GM23338 (cell line): ENCODE data around the gene RPL7A.

Source experiments
- CREB1 ChIP-seq: fragments of 250-450 bp; sonication (Bioruptor Pico); IDR thresholded peaks from 2 replicates; pipeline ENCODE4 v1.5.0; 2020; ENCODE audit warnings: low read depth, mild to moderate bottlenecking, moderate library complexity
- CTCF ChIP-seq, 2 experiments: fragments of 200-600 bp in 1 of 2; sonication (generic) in 1 of 2; conservative IDR thresholded peaks; 2 replicates each; pipeline versions ENCODE4 v1.5.1 to v1.6.1; 2016 to 2017; ENCODE audit warnings: antibody characterized with exemption in 2 of 2, low read depth in 2 of 2, mild to moderate bottlenecking in 2 of 2, moderate library complexity in 1 of 2
- ETS1 ChIP-seq: IDR thresholded peaks from 2 replicates; pipeline ENCODE4 v1.6.1; 2016; ENCODE audit warnings: antibody characterized with exemption
- EZH2 ChIP-seq: fragments of 200-600 bp; sonication (generic); IDR thresholded peaks from one replicate; pipeline ENCODE4 v1.8.0; 2017; ENCODE audit warnings: antibody characterized with exemption, mild to moderate bottlenecking, low read depth; ENCODE audit not compliant: unreplicated experiment
- EZH2phosphoT487 ChIP-seq: fragments of 200-600 bp; sonication (generic); IDR thresholded peaks from one replicate; pipeline ENCODE4 v1.8.1; 2018; ENCODE audit warnings: antibody characterized with exemption; ENCODE audit not compliant: unreplicated experiment
- NANOG ChIP-seq: IDR thresholded peaks from 2 replicates; pipeline ENCODE4 v1.6.1; 2016; ENCODE audit warnings: antibody characterized with exemption, borderline replicate concordance
- POLR2AphosphoS5 ChIP-seq: IDR thresholded peaks from 2 replicates; pipeline ENCODE4 v1.6.1; 2016; ENCODE audit warnings: antibody characterized with exemption, low read depth
- REST ChIP-seq: IDR thresholded peaks from one replicate; pipeline ENCODE4 v1.6.1; 2018; ENCODE audit warnings: antibody characterized with exemption; ENCODE audit not compliant: unreplicated experiment
- STAT1 ChIP-seq: IDR thresholded peaks from one replicate; pipeline ENCODE4 v1.6.1; 2016; ENCODE audit warnings: antibody characterized with exemption; ENCODE audit not compliant: unreplicated experiment
- ZNF114 ChIP-seq: fragments of 250-450 bp; sonication (Bioruptor Pico); IDR thresholded peaks from 2 replicates; pipeline ENCODE4 v1.5.0; 2020; ENCODE audit warnings: mild to moderate bottlenecking, moderate library complexity

- TF ChIP-seq CTCF (conservative IDR thresholded peaks at IDR 0.05; ENCODE audit: low read depth in 2 of 2) (no peak), EZH2 (no peak), NANOG (no peak), REST (no peak), EZH2phosphoT487 (no peak), POLR2AphosphoS5 (no peak), ETS1 (no peak), STAT1 (no peak), CREB1 (CRISPR knock-in tag) (no peak), ZNF114 (no peak)
These were observed 15.7 kb upstream of the RPL7A start for GRCh38 chr9:133332381-133332730.
